Smooth muscle cell of the brain vasculature (primary cell): ENCODE results near the gene KRTAP5-6.

ENCODE experiments used
- DNase-seq: peaks from one replicate; pipeline ENCODE4 v3.0.0-alpha.2; 2012; ENCODE audit warnings: low read depth, low spot score

KRTAP5-6 gene

GRCh38 chr11:1733716-1734640 lies 37.0 kb downstream of the KRTAP5-6 start:
- DNase-seq = no peak

DNA sequence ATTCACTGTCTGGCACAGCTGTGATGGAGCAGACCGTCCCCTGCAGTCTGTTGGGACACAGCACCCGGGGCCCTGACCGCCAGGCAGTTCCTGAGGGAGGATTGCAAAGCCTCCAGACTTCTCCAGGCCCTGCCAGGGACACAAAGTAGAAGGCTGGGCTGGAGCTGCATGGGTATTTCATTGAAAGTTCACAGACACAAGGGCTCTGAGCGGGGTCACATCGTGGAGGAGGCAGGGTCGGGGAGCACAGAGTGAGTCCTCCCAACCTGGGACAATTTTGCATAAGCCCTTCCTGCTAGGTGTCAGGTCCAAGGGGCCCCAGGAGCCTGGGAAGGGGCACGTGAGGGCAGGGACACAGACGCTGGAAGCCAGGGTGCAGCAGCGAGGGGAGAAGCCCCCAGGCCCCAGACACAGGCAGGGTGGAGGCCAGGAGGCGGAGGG lies 37.7 kb downstream of the KRTAP5-6 start:
- DNase-seq = no peak

DNA sequence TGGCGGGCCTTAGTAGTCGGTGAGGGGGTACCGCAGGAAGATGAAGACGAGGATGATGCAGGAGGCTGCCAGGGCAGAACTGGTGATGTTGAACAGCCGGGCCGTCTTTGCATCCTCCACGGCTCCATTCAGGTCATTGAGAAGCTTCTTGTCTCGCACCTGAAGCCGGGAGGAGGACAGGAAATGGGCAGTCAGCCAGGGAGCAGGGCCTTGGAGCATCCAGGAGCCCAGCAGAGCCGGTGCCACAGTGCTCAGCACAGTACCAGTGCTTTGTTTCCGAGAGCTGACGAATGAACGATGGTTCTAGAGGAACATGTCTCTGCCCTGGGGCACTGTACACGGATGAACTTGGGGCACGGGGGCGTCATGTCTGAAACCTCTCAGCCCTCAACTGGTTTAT lies 38.3 kb downstream of the KRTAP5-6 start:
- no peak for DNase-seq

GRCh38 chr11:1736447-1736992 lies 39.5 kb downstream of the KRTAP5-6 start:
- DNase-seq = no peak

DNA sequence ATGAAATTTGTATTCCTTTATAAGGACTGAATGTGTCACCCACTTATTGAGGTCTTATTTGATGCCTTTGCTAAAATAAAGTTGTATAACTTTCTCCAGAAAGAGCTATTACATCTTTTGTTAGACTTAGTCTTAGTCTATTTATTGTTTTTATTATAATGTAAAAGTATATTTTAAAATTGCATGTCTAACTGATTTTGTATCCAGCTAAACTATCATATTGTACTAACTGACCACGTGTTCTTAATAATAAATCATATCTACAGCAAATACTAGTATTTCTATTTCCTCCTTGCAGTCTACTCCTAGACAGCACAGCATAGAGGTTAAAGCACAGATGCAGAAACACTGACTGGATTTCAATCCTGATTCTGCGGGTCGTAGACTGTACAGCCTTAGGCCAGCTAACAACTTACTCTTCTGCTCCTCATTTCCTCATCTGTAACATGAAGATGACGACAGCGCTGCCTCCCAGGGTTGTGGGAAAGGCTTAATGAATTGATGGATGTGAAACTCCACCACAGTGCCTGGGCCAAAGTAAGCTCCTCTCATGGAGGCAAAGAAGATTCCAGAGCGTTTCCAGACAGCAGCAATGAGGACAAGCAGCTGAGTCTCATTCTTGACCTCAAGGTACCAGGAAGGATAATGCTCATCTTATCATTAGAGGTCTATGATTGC lies 40.2 kb downstream of the KRTAP5-6 start:
- no peak for DNase-seq

DNA sequence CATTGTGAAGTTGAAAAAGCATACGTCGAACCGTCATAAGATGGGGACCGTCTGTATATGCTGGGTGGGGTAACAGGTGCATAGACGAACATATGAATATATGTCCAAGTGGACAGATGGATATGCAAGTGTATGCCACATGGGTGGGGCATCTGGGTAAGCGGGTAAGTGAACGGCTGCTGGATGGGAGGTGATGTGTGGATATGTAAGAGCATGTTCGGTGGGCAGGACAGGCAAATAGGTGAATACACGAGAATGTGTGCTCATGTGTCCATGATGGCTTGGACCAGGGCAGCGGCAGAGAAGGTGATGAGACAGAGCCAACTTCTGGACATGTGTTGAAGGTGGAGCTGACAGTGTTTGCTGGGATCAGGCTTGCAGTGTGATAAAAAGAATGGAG lies 41.4 kb downstream of the KRTAP5-6 start:
- DNase-seq = no peak

DNA sequence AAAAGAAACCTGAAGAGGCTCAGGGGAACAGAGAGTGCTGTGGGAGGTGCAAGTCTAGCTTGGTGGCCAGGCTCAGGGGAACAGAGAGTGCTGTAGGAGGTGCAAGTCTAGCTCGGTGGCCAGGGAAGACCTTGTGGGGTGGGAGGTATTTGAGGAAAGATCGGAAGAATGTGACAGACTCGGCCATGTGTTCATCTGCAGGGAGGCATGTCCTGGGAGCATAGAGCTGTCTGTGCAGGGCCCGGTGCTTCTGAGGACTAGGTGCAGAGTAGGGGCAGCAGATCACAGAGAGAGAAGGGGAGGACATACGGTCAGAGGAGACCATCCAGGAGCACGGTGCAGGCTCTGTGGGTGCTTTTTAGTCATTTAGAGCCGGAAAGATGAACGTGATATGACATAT lies 42.6 kb downstream of the KRTAP5-6 start:
- DNase-seq = no peak

DNA sequence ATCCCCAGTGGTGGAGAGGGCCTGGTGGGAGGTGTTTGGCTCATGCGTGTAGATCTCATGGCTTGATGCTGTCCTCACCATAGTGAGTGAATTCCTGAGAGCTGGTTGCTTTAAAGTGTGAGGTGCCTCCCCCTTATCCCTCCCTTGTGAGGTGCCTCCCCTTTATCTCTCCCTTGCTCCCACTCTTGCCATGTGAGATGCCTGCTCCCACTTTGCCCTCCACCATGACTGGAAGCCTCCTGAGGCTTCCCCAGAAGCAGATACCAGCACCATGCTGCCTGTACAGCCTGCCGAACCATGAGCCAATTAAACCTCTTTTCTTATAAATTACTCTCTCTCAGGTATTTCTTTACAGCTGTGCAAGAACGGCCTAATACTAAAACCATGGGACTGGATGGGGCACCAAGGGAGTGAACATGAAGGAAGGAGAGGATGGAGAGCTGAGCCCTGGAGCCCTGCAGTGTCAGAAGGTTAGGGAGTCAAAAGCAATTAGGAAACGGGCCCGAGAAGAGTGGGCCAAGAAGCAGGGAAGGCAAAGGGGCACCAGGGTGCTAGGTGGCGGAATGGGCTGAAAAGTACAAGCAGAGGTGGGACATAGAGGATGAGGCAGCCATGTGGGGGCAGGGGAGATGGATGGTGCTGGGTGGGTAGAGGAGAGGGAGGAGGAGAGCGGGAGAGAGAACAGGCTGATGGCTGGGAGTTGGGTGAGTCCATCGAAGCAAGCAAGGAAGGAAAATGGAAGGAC lies 44.0 kb downstream of the KRTAP5-6 start:
- DNase-seq = no peak

DNA sequence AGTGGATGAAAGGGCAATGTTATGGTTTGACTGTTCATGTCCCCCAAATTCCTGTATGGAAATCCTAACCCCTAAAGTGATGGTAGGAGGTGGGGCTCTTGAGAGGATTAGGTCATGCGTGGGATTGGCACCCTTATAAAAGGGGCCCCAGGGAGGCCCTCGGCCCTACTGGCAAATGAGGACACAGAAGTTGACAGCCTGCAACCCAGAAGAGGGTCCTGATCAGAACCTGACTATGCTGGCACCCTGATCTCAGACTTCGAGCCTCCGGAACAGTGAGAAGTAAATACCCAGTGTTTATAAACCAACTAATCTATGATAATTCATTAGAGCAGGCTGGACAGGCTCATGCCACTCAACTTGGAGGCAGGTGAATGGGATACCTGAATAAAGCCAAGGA lies 44.7 kb downstream of the KRTAP5-6 start:
- DNase-seq = no peak

DNA sequence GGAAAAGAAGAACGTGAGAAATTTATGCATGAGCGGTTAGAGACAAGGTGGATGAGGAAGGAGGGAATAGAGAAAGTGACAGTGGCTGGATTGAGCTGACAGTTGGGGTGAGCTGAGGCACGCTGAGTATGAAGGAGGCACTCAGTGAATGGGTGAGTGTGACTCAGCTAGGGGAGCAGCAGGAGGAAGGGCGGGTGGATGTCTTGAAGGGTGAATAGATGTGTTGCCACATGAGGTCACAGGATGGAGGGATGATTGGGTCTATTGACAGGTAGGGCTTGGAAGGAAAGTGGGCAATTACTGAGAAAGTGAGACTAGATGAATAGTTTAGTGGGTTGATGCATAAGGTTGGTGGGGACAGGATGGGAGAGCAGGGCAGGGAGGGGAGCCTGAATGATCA lies 45.4 kb downstream of the KRTAP5-6 start:
- DNase-seq = no peak

GRCh38 chr11:1742869-1743584 lies 46.0 kb downstream of the KRTAP5-6 start:
- DNase-seq = no peak

DNA sequence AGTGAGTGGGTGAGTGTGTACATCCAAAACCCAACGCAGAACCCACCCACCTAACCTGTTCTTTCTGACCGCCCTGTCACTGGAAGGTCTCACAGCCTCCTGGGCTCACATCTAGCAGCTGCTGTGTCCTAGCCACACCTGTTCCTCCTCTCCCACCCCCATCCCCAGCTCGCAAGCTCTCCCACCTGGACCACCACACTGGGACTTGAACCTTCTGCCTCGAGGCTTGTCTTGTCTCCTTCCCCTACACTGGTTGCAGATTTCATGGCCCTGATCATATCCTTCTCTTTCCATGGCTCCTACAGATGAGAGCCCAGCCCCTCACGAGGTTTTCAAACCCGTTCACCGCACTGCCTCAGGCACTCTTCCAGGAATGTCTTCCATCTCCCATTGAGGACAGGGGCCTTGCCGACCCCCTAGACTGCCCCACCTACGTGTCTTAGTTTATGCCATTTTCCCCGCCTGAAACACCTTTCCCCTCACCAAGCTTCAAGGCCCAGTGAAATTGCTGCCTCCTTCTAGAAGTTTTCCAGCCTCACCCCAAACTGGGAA lies 46.7 kb downstream of the KRTAP5-6 start:
- no peak for DNase-seq

GRCh38 chr11:1744137-1744886 lies 47.3 kb downstream of the KRTAP5-6 start:
- no peak for DNase-seq

DNA sequence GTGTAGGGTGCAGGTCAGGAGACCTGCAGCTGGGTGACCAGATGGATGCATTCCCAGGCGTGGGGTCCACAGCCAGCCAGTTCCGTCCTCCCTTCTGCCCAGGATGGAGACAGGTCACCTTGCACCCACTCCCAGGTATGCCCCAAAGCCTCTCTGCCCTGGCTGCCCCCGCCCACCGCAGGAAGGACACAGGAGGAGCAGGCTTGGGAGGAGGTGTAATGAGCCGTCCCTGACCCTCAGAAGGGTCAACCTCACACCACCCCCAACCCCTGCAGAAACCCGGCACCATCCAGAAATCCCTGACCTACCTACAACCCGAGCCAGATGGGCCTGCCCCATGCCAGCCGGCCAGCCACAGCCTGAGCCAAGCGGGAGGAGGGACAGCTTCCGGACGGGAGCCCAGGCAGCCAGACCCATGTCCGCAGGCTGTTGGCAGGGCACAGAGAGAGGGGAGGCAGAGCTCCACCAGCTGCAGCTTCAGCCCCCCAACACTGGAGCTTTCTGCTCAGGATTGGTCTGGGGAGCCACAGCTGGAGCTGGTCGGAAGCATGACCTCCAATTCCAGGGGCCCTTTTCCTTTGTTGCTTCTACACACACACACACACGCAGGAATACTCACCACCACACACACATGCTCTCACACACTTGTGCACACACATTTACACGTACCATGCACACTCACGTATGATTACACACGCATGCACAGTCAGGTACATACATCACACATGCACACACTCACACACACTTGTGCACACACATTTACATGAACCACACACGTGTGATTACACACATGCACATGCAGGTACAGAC lies 48.1 kb downstream of the KRTAP5-6 start:
- DNase-seq = no peak

GRCh38 chr11:1745701-1746320 lies 48.8 kb downstream of the KRTAP5-6 start:
- no peak for DNase-seq

- DNase-seq = no peak
These were observed 49.5 kb downstream of the KRTAP5-6 start for GRCh38 chr11:1746511-1746931.

GRCh38 chr11:1746956-1747752 lies 50.2 kb downstream of the KRTAP5-6 start:
- no peak for DNase-seq
